CD14-positive monocyte (primary cell): ENCODE measurements around the gene PCGF5. TPM values are rescaled to one million over a fixed set of nuclear protein-coding genes. Genes with fewer than 3 reads are reported as not detected.

Source experiments
- DNase-seq, 3 donors: peaks; one replicate each; pipeline ENCODE4 v3.0.0-alpha.2; 2011 to 2022
- H2AFZ ChIP-seq: 2 replicates; pipeline ENCODE4 v1.6.0; 2012; ENCODE audit warnings: mild to moderate bottlenecking, low read depth, low read length, inconsistent platforms; ENCODE audit not compliant: insufficient read depth, poor library complexity, severe bottlenecking
- H3K27ac ChIP-seq, 2 donors: 1 replicate in 1 of 2; 2 replicates in 1 of 2; pipeline ENCODE4 v1.5.1; 2012 to 2013; ENCODE audit warnings: low read length in 2 of 2, control low read depth in 1 of 2, inconsistent platforms in 1 of 2, low read depth in 1 of 2, mild to moderate bottlenecking in 1 of 2
- H3K27me3 ChIP-seq, 2 donors: one replicate each; pipeline versions ENCODE4 v1.6.0 to v1.6.1; 2011 to 2013; ENCODE audit warnings: low read length in 2 of 2; ENCODE audit not compliant: control insufficient read depth in 2 of 2, insufficient read depth in 2 of 2
- H3K36me3 ChIP-seq, 2 donors: replicated peaks in 1 of 2; 1 replicate in 1 of 2; 2 replicates in 1 of 2; pipeline versions ENCODE4 v1.5.1 to v1.6.1; 2012 to 2013; ENCODE audit warnings: low read length in 2 of 2, control low read depth in 1 of 2, inconsistent platforms in 1 of 2, mild to moderate bottlenecking in 1 of 2; ENCODE audit not compliant: insufficient read depth in 2 of 2, control insufficient read depth in 1 of 2
- H3K4me1 ChIP-seq, 2 donors: 1 replicate in 1 of 2; 2 replicates in 1 of 2; pipeline versions ENCODE4 v1.5.1 to v1.6.1; 2012 to 2013; ENCODE audit warnings: low read length in 2 of 2, control low read depth in 1 of 2, inconsistent platforms in 1 of 2, mild to moderate bottlenecking in 1 of 2, moderate library complexity in 1 of 2; ENCODE audit not compliant: insufficient read depth in 2 of 2, control insufficient read depth in 1 of 2
- H3K4me2 ChIP-seq: replicated peaks from 2 replicates; pipeline ENCODE3; 2012; ENCODE audit warnings: low read length, moderate library complexity, mild to moderate bottlenecking; ENCODE audit not compliant: poor library complexity, severe bottlenecking; ENCODE audit errors: extremely low read depth
- H3K4me3 ChIP-seq, 3 experiments: fragments of 200-600 bp in 1 of 3; sonication (generic) in 1 of 3; replicated peaks in 1 of 3; 1 replicate in 2 of 3; 2 replicates in 1 of 3; pipeline ENCODE4 v1.5.1; 2011 to 2013; ENCODE audit warnings: low read length in 3 of 3, mild to moderate bottlenecking in 3 of 3, control low read depth in 2 of 3, low read depth in 2 of 3, inconsistent platforms in 1 of 3, moderate library complexity in 1 of 3
- H3K79me2 ChIP-seq: 2 replicates; pipeline ENCODE4 v1.6.0; 2012; ENCODE audit warnings: mild to moderate bottlenecking, control low read depth, inconsistent platforms, low read length, moderate library complexity; ENCODE audit not compliant: insufficient read depth
- H3K9ac ChIP-seq: 2 replicates; pipeline ENCODE4 v1.6.0; 2017; ENCODE audit warnings: low read length, mild to moderate bottlenecking; ENCODE audit not compliant: insufficient read depth, poor library complexity, severe bottlenecking
- H3K9me3 ChIP-seq, 2 donors: replicated peaks in 1 of 2; 1 replicate in 1 of 2; 2 replicates in 1 of 2; pipeline versions ENCODE4 v1.5.1 to v1.6.1; 2012 to 2013; ENCODE audit warnings: low read length in 2 of 2, control low read depth in 1 of 2; ENCODE audit not compliant: control insufficient read depth in 1 of 2, insufficient read depth in 1 of 2
- H4K20me1 ChIP-seq: 2 replicates; pipeline ENCODE4 v1.6.0; 2012; ENCODE audit warnings: mild to moderate bottlenecking, low read length, control low read depth, moderate library complexity; ENCODE audit not compliant: insufficient read depth
- H3K27ac Mint-ChIP-seq, 7 donors: one replicate each; pipeline ENCODE4 v1.8.0; 2020; ENCODE audit warnings: mild to moderate bottlenecking in 7 of 7, mixed read lengths in 7 of 7, moderate library complexity in 6 of 7, inconsistent platforms in 2 of 7
- H3K27me3 Mint-ChIP-seq, 3 donors: one replicate each; pipeline ENCODE4 v1.8.0; 2021 to 2022; ENCODE audit warnings: low read depth in 3 of 3, mild to moderate bottlenecking in 3 of 3, mixed read lengths in 3 of 3, moderate library complexity in 3 of 3, inconsistent platforms in 1 of 3
- H3K36me3 Mint-ChIP-seq, 2 donors: one replicate each; pipeline ENCODE4 v1.8.0; 2020; ENCODE audit warnings: mixed read lengths in 2 of 2, inconsistent platforms in 1 of 2, mild to moderate bottlenecking in 1 of 2
- H3K4me1 Mint-ChIP-seq: one replicate; pipeline ENCODE4 v1.8.0; 2020; ENCODE audit warnings: mild to moderate bottlenecking, mixed read lengths
- H3K4me3 Mint-ChIP-seq, 2 donors: one replicate each; pipeline ENCODE4 v1.8.0; 2020; ENCODE audit warnings: mild to moderate bottlenecking in 2 of 2, mixed read lengths in 2 of 2, moderate library complexity in 1 of 2
- H3K9me3 Mint-ChIP-seq, 7 donors: one replicate each; pipeline ENCODE4 v1.8.0; 2020 to 2022; ENCODE audit warnings: mixed read lengths in 7 of 7, mild to moderate bottlenecking in 6 of 7, moderate library complexity in 6 of 7, inconsistent platforms in 2 of 7
- CTCF ChIP-seq: fragments of 200-600 bp; IDR thresholded peaks from one replicate; pipeline ENCODE4 v1.8.0; 2022; ENCODE audit warnings: antibody characterized with exemption, mild to moderate bottlenecking
- WGBS: methylation state at CpG from one replicate; pipeline ENCODE4 v1.1.5; 2013; ENCODE audit warnings: missing lambda C conversion rate; ENCODE audit not compliant: insufficient coverage; 5-methylcytosine and 5-hydroxymethylcytosine counted together
- intact Hi-C, 2 donors: fragments of 100-400 bp; cut with micrococcal nuclease; formaldehyde crosslinking; loops; one replicate each; pipeline versions ENCODE4 v1.15.0 to v1.15.1; 2023
- polyA plus RNA-seq, 3 donors: library from polyadenylated mRNA; depleted of rRNA in 1 of 3; unstranded in 2 of 3; stranded (reverse) in 1 of 3; fragments of 300-500 nt in 2 of 3; fragments of >200 nt in 1 of 3; fragmentation: Illumina TruSeq in 2 of 3; gene quantifications; 1 replicate in 2 of 3; 2 replicates in 1 of 3; pipeline ENCODE4 v1.2.3, GENCODE V29; 2012 to 2021

The PCGF5 gene
- polyA plus RNA-seq, 3 donors, result 55.2 to 80.3 (median 58.7) TPM

GRCh38 chr10:91295346-91295745, 74.9 kb downstream of the PCGF5 start:
- Mint-ChIP-seq H3K36me3 (no peaks in the 10 kb centered on the region), H3K4me3 (no peak overlapping the region), H3K27me3 (peaks cover 9 to 11% (median 9%) of the 10 kb centered on the region in 3 donors), H3K9me3 (no peaks in the 10 kb centered on the region), H3K4me1 (peaks cover 9% of the 10 kb centered on the region), H3K27ac (no peak overlapping the region)
- Histone ChIP-seq H3K9ac (no peak overlapping the region), H3K4me1 (peaks cover 5 to 7% of the 10 kb centered on the region in 2 donors), H3K27ac (no peak overlapping the region), H3K27me3 (peaks cover 0 to 4% of the 10 kb centered on the region in 2 donors), H3K9me3 (no peaks in the 10 kb centered on the region), H3K4me3 (no peak overlapping the region), H3K36me3 (no peaks in the 10 kb centered on the region), H2AFZ (no peak overlapping the region), H3K4me2 (no peak overlapping the region), H3K79me2 (no peaks in the 10 kb centered on the region), H4K20me1 (no peaks in the 10 kb centered on the region)
- DNase-seq, result no peak
- 100% methylated on average over 3 of the region's 6 CpGs for WGBS
- intact Hi-C loops, result no loop called here
- no peak for TF ChIP-seq CTCF

DNA sequence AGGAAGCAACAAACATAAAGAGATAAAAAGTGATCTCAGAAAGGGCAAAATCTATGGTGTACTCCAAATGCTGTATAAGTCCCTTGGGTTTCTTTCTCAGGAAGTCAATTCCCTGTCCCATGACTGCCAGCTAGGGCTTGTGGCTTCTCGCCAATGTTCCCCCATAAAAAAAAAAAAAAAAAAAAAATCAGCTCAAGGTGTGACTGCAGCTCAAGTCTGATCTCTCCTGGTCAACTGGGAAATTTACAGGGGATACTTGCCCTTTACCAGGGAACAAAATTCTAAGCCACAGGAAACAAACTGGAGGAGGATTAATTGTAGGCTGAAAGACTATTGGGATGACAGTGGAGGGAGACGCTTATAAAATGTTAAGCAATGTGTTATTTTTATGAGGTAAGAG, 76.0 kb downstream of the PCGF5 start:
- 0% methylated on average over 1 of the region's 2 CpGs for whole genome bisulfite sequencing
- DNase-seq, result no peak

More for the DNA sequence above, 76.0 kb downstream of the PCGF5 start:
- H3K4me1 ChIP-seq, result peaks cover 5 to 7% of the 10 kb centered on the region in 2 donors
- Mint-ChIP-seq H3K4me3 (no peak overlapping the region), H3K27me3 (peaks cover 6 to 11% (median 7%) of the 10 kb centered on the region in 3 donors), H3K36me3 (no peaks in the 10 kb centered on the region), H3K4me1 (peaks cover 9% of the 10 kb centered on the region), H3K27ac (no peak overlapping the region), H3K9me3 (no peaks in the 10 kb centered on the region)
- H3K4me2 ChIP-seq, result no peak overlapping the region
- intact Hi-C loops, result no loop called here
- H3K36me3 ChIP-seq, result no peaks in the 10 kb centered on the region
- H3K9ac ChIP-seq, result no peak overlapping the region
- H3K9me3 ChIP-seq, result no peaks in the 10 kb centered on the region
- TF ChIP-seq CTCF, result no peak
- H3K79me2 ChIP-seq, result no peaks in the 10 kb centered on the region
- H2AFZ ChIP-seq, result no peak overlapping the region
- no peak overlapping the region for H3K4me3 ChIP-seq
- peaks cover 0 to 4% of the 10 kb centered on the region in 2 donors for H3K27me3 ChIP-seq
- H4K20me1 ChIP-seq, result no peaks in the 10 kb centered on the region
- H3K27ac ChIP-seq, result no peak overlapping the region
